Muscle layer of duodenum (tissue), 2 donors: Measurements from ENCODE around the gene RELN.
"Not testable (repeated sequence)": the region's sequence is repeated elsewhere in the genome, so short reads cannot be mapped to it uniquely, and the experiment has no call there.

Experiments
- H3K27ac ChIP-seq: one replicate; pipeline ENCODE4 v1.7.0; 2013; ENCODE audit warnings: mild to moderate bottlenecking, low read length
- H3K27me3 ChIP-seq: one replicate; pipeline ENCODE4 v1.7.0; 2013; ENCODE audit warnings: low read depth, mild to moderate bottlenecking, control low read depth, low read length
- H3K36me3 ChIP-seq, 2 donors: one replicate each; pipeline ENCODE4 v1.7.0; 2013; ENCODE audit warnings: low read length in 2 of 2, control low read depth in 1 of 2, mild to moderate bottlenecking in 1 of 2; ENCODE audit not compliant: insufficient read depth in 2 of 2, control insufficient read depth in 1 of 2
- H3K4me1 ChIP-seq, 2 donors: one replicate each; pipeline ENCODE4 v1.7.0; 2013; ENCODE audit warnings: low read length in 2 of 2, mild to moderate bottlenecking in 2 of 2, control low read depth in 1 of 2, moderate library complexity in 1 of 2; ENCODE audit not compliant: insufficient read depth in 2 of 2, control insufficient read depth in 1 of 2
- H3K4me3 ChIP-seq, 2 donors: one replicate each; pipeline ENCODE4 v1.7.0; 2013; ENCODE audit warnings: low read length in 2 of 2, low read depth in 1 of 2, mild to moderate bottlenecking in 1 of 2
- H3K9me3 ChIP-seq, 2 donors: one replicate each; pipeline ENCODE4 v1.7.0; 2013; ENCODE audit warnings: low read length in 2 of 2, control low read depth in 1 of 2, mild to moderate bottlenecking in 1 of 2; ENCODE audit not compliant: control insufficient read depth in 1 of 2
- donor health status: healthy.

Gene RELN

DNA sequence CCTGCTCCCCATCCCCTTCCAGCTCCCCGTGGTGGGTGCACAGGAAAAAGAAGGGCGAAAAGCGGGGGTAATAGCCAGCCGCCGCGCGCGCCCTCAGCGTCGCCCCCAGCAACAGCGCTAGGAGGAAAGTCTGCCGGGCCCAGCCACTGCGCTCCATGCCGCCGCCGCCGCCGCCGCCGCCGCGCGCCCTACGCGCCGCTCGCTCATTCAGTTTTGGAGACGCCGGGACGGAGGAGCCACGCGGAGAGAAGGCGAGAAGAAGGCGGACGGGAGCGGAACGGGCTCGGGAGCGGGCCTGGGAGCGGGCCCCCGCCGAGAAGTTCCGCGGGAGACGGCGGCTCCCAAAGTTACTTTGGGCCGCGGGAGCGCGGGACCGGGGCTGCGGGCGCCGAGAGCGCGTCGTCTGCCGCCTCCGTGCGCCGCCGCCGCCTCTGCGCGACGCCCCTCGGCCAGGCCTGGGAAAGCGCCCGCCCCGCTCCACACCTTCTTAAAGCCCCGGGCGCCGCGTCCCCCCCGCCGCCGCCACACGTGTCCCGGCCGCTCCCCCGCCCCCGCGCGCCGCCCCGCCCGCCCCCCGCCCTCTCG is at the start of gene RELN:
RELN (minus strand) TSS at position 459 of the 585 bp plus-strand sequence; CDS start at position 157, 302 bp downstream.
- H3K4me1 ChIP-seq, result peaks cover 0 to 15% of the 10 kb centered on the region in 2 donors
- peak within 1 kb of the TSS; percentile 48 to 60 for H3K4me3 ChIP-seq
- H3K27ac ChIP-seq, result no peak within 1 kb of the TSS
- peaks cover 8% of the 10 kb centered on the region for H3K27me3 ChIP-seq
- H3K36me3 ChIP-seq, result no peaks in the 10 kb centered on the region
- no peaks in the 10 kb centered on the region for H3K9me3 ChIP-seq

GRCh38 chr7:104038136-104038535 is 48.7 kb upstream of the RELN start:
- H3K9me3 ChIP-seq, result peaks cover 7% of the 10 kb centered on the region in 2 donors
- no peak overlapping the region for H3K4me3 ChIP-seq
- H3K36me3 ChIP-seq, result no peaks in the 10 kb centered on the region
- H3K4me1 ChIP-seq, result no peaks in the 10 kb centered on the region
- no peak overlapping the region for H3K27ac ChIP-seq
- no peaks in the 10 kb centered on the region for H3K27me3 ChIP-seq

GRCh38 chr7:104036889-104037288 is 47.4 kb upstream of the RELN start:
- H3K27ac ChIP-seq, H3K27me3 ChIP-seq, H3K9me3 ChIP-seq, H3K4me1 ChIP-seq, H3K4me3 ChIP-seq, H3K36me3 ChIP-seq: not testable (repeated sequence)

DNA sequence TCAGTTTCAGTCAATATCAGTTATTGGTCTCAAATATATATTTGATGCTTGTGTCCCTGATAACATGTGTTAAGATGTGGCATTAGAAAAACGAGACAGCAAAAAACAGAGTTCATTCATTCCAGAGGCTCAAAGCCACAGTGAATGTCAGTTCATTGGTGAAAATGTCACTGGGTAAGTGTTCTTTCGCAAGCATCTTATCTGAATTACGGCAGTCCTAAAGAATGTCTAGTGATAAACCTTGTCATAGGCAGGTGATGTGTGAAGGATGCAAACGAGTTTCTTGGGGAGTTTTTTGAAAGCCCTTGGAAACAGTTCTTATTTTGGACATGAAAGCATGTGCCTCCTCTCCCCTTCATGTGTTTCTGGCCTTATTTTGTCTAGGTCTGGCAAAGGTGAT is 45.9 kb upstream of the RELN start:
- no peak overlapping the region for H3K4me3 ChIP-seq
- no peaks in the 10 kb centered on the region for H3K36me3 ChIP-seq
- H3K27me3 ChIP-seq, result no peaks in the 10 kb centered on the region
- H3K9me3 ChIP-seq, result peaks cover 7% of the 10 kb centered on the region in 2 donors
- no peak overlapping the region for H3K27ac ChIP-seq
- H3K4me1 ChIP-seq, result no peaks in the 10 kb centered on the region

GRCh38 chr7:104034679-104035078 is 45.2 kb upstream of the RELN start:
- no peaks in the 10 kb centered on the region for H3K27me3 ChIP-seq
- no peak overlapping the region for H3K4me3 ChIP-seq
- no peaks in the 10 kb centered on the region for H3K36me3 ChIP-seq
- H3K9me3 ChIP-seq, result peaks cover 7% of the 10 kb centered on the region in 2 donors
- no peaks in the 10 kb centered on the region for H3K4me1 ChIP-seq
- no peak overlapping the region for H3K27ac ChIP-seq

GRCh38 chr7:104033837-104034236 is 44.4 kb upstream of the RELN start:
- Histone ChIP-seq H3K27ac (no peak overlapping the region), H3K4me1 (no peaks in the 10 kb centered on the region), H3K9me3 (peaks cover 7% of the 10 kb centered on the region in 2 donors), H3K4me3 (no peak overlapping the region), H3K36me3 (no peaks in the 10 kb centered on the region), H3K27me3 (no peaks in the 10 kb centered on the region)

GRCh38 chr7:104032486-104032885 is 43.0 kb upstream of the RELN start:
- no peaks in the 10 kb centered on the region for H3K36me3 ChIP-seq
- peaks cover 7% of the 10 kb centered on the region in 2 donors for H3K9me3 ChIP-seq
- H3K4me3 ChIP-seq, result no peak overlapping the region
- H3K27me3 ChIP-seq, result no peaks in the 10 kb centered on the region
- H3K4me1 ChIP-seq, result no peaks in the 10 kb centered on the region
- H3K27ac ChIP-seq, result no peak overlapping the region

DNA sequence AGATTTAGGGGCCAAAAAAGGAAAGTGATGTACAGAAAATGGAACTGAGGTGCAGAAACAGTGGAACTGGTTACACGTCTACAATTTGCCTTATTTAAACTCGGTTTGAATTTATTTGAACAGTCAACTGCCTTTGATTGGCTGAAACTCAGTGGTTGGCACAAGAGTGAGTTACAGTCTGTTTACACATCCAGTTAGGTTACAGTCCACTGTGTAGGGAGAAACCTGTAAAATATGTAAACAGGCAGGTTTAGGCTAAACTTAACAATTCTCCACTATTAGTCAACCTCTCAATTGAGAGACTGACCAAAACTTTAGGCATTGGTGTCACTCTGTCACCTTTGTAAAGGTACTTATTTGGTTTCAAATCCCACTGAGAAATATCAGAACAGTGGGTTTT is 40.3 kb upstream of the RELN start:
- no peaks in the 10 kb centered on the region for H3K4me1 ChIP-seq
- H3K27me3 ChIP-seq, result no peaks in the 10 kb centered on the region
- H3K9me3 ChIP-seq, result peaks cover 1 to 3% of the 10 kb centered on the region in 2 donors
- no peak overlapping the region for H3K27ac ChIP-seq
- no peak overlapping the region for H3K4me3 ChIP-seq
- H3K36me3 ChIP-seq, result no peaks in the 10 kb centered on the region

- H3K27ac ChIP-seq, result no peak overlapping the region
- no peaks in the 10 kb centered on the region for H3K9me3 ChIP-seq
- H3K27me3 ChIP-seq, result no peaks in the 10 kb centered on the region
- no peaks in the 10 kb centered on the region for H3K36me3 ChIP-seq
- H3K4me3 ChIP-seq, result no peak overlapping the region
- no peaks in the 10 kb centered on the region for H3K4me1 ChIP-seq
Measured at GRCh38 chr7:104024632-104025031, 35.2 kb upstream of the RELN start.

DNA sequence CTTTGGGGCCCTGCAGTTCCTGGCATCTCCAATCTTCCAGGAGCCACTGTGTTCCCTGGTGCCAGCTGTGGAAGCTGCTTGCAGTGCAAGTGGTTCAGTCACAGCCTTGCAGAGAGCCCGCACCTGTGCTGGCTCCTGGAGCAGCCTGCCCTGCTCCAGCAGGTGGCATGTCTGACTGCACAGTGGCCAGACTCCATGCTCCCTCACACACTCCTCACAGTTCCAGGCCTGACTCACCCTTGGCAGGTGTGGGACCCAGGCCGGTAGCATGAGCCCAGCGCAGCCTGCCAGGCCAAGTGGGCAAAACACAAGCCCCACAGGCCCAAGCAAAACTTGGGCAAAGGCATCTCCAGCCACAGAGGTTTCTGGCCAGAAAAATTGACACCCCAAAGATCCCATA is 33.6 kb upstream of the RELN start:
- H3K36me3 ChIP-seq, result no peaks in the 10 kb centered on the region
- H3K4me1 ChIP-seq, result no peaks in the 10 kb centered on the region
- no peaks in the 10 kb centered on the region for H3K9me3 ChIP-seq
- no peak overlapping the region for H3K4me3 ChIP-seq
- no peaks in the 10 kb centered on the region for H3K27me3 ChIP-seq
- H3K27ac ChIP-seq, result no peak overlapping the region

GRCh38 chr7:104018425-104018824 is 29.0 kb upstream of the RELN start:
- Histone ChIP-seq H3K9me3 (no peaks in the 10 kb centered on the region), H3K27ac (no peak overlapping the region), H3K4me1 (no peaks in the 10 kb centered on the region), H3K27me3 (no peaks in the 10 kb centered on the region), H3K4me3 (no peak overlapping the region), H3K36me3 (no peaks in the 10 kb centered on the region)

- Histone ChIP-seq H3K27me3 (no peaks in the 10 kb centered on the region), H3K9me3 (no peaks in the 10 kb centered on the region), H3K36me3 (no peaks in the 10 kb centered on the region), H3K4me3 (no peak overlapping the region), H3K4me1 (no peaks in the 10 kb centered on the region), H3K27ac (no peak overlapping the region)
Measured at GRCh38 chr7:104017001-104017400, 27.5 kb upstream of the RELN start.
